GM19467 (cell line): ENCODE data around the gene MAB21L4.

ENCODE experiments used
- ATAC-seq: cut with Tn5 transposase; IDR thresholded peaks from one replicate; pipeline ENCODE4 v1.9.1; 2021; ENCODE audit warnings: mild to moderate bottlenecking, moderate library complexity; ENCODE audit not compliant: unreplicated experiment

Gene MAB21L4

DNA sequence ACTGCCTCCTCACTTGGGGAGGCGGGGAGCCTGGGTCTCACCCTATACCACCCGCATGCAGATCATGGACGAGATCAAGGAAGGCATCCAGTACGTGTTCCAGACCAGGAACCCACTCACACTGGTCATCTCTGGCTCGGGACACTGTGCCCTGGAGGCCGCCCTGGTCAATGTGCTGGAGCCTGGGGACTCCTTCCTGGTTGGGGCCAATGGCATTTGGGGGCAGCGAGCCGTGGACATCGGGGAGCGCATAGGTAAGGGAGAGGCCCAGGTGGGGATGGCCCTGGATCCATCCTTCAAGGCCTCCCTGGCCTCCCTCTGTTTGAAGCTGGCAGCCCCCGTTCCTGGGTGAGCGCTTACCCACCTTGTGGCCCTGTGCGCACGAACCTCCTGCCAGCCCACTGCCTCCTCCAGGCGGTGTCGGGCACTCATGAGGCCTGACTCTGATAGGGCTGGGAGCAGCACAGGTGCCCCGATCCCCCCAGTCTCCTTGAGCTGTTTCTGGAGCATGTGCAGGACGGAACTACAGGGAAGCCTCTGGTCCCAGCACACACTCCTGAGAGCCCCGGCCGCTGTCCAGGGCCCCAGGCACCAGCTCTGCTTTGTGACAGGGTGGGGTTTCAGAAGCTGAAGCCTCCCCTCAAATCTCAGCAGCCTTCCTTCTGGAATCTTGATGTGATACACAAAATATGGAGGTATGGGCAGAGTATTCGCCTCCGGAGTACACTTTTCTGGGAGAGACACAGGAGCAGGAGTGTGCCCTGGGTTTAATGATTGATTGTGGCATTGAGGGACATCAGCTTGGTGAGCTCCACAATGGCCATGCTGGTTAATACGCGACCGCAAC is 26.6 kb downstream of the MAB21L4 start:
- no peak for ATAC-seq

DNA sequence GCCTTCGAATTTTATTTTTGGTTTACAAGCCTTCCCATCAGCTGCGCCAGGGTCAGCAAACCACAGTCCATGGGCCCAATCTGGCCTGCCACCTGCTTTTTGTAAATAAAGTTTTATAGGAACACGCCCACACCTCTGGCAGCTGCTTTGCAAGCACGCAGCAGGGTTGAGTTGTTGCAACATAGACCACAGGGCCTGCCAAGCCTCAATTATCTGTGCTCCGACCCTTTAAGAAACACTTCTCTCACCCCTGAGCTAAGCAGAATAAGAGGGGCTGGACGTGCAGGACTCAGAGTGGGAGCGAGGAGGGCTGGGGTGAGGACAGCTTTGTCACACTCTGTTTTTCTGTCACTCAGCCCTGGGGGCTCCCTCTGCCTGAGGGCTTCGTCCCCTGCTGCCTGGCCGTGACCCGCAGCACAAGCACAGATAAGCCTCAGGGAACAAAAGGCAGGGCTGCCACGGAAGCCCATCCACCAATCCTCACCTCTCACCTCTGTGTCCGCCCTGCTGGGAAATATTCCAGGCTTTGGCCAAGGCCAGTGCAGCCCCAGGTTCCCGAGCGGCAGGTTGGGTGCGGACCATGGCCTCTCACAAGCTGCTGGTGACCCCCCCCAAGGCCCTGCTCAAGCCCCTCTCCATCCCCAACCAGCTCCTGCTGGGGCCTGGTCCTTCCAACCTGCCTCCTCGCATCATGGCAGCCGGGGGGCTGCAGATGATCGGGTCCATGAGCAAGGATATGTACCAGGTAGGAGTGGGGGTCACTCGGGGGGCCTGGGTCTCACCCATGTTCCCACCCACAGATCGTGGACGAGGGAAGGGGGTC is 27.5 kb downstream of the MAB21L4 start, which contains the start of gene AGXT:
AGXT (plus strand) TSS at position 539 of the 823 bp plus-strand sequence; CDS start at position 581, 42 bp downstream.
- ATAC-seq: no peak

DNA sequence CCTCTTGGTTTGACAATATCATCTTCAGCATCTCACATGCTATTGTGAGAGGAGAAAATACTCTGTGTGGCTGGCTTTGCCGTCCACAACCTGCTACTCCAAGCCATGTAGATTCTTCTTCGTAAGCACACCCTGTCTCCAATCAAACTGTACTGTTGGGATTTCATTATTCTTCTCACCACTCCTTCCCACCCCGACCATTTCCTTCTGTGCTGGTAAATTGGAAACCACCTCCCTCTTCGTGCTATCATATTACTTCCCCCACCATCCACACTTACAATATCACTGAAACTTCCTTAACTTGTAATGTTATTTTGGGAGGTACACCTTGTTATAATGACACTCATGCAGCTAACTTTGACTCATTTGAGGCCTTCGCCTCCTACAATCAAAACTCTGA is 30.6 kb downstream of the MAB21L4 start:
- no peak for ATAC-seq

DNA sequence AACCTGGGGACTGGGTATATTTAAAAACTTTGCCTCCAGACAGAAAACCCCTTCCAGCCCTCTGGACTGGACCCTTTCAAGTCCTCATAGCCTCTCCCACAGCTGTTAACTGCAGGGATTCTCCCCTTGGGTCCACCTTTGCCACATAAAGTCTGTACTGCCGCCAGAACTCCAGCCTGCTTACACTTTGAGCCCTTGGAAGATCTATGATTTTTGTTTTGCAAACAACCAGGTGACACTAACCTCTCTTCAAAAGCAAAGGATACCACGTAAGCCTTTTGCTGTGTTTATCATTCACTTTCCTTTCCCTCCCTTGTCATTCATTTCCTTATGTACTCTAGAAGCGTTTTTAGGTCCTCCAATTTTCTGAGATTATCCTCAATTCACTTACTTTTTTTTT is 31.5 kb downstream of the MAB21L4 start:
- no peak for ATAC-seq

DNA sequence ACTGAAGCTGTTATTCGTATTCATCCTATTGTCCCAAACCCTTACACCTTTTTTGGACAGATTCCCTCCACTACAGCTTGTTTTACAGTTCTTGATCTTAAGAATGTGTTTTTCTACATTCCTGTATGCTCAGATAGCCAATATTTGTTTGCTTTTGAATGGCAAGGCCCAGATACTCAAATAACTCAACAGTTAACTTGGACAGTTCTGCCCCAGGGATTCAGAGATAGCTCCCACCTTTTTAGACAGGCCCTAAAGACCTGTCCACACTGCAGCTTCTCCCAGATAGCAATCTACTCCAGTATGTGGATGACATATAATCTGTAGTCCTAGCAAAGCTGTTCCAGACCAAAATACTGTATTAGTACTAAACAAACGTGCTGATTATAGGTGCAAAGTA is 34.4 kb downstream of the MAB21L4 start:
- ATAC-seq: no peak

DNA sequence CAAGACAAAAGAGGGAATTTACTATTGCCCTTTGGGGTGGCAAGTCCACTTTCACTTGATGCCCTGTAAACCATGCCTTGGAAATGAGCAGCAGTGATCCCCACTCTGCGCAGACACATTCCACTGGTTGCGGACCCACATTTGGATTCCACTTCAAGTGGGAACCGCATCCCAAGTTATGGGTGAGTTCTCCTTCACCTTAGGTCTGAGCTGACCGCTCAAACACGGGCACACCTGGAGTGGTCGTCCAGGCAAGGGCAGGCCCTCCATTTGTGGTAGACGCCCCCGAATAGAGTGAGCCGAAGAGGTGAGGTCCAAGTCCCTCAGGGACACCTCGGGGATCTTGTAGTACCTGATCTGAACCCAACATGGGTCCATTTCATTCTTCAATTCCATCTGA is 37.1 kb downstream of the MAB21L4 start:
- ATAC-seq: no peak

DNA sequence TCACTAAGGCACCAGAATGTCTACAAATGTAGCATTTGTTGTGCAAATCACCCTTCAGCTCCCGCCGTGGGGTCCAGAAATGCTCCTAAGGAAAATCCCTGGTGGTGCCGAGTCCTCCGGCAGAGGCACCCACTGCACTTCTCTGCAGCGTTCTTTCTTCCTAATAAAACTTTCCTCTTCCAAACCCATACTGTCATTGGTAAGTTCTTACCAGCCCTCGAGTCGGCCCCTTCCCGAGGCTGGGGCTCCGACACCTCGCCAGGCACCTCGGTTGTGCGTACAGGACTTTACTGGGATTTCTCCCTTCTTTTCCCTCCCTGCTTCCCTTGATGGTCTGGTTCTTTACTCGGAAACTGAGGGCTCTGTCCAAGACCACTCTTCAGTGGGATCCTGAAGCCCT is 37.6 kb downstream of the MAB21L4 start:
- ATAC-seq: no peak

DNA sequence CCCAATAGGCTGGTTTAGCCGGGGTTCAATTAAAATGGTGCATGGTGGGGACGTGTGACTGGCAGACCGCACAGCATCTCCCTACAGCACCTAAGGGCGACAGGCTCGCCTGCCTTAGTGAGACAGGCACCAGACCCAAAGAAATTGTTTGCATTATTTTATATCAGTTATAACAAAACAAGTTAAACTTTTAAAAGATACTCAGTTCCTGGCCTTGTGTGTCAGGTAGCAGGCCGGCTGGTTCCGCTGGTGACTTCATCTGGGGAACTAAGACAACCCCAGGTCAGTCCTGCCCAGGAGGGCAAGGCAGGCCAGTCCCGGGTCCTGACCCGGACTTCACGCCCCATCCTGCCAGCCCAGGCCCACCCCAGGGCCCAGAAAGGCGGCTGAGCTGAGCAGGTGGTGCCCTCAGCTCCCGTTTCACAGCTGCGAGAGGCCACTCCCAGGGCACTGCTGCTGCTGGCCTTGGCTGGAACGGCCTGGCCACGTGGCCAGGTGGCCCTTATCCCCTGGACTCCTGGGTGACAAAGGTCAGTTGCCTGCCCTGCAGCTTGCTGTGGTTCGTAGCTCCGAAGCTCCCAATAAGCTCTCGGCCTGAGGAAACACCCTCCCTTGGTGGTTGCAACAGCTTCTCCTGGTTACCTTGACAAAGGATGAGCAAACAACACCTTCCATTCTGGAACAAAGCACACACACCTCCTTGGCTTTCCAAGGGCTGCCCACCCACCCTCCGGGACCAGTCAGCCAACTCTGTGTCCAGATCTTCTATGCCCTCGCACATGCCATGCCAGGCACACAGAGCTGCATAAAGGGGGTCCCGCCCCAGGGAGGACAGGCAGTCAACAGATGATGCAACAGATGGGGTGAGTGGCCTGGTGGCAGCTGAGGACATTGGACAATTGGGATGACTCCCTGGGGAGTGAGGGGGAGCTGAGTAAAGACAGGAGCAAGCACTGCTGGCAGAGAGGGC is 38.6 kb downstream of the MAB21L4 start:
- ATAC-seq: no peak

DNA sequence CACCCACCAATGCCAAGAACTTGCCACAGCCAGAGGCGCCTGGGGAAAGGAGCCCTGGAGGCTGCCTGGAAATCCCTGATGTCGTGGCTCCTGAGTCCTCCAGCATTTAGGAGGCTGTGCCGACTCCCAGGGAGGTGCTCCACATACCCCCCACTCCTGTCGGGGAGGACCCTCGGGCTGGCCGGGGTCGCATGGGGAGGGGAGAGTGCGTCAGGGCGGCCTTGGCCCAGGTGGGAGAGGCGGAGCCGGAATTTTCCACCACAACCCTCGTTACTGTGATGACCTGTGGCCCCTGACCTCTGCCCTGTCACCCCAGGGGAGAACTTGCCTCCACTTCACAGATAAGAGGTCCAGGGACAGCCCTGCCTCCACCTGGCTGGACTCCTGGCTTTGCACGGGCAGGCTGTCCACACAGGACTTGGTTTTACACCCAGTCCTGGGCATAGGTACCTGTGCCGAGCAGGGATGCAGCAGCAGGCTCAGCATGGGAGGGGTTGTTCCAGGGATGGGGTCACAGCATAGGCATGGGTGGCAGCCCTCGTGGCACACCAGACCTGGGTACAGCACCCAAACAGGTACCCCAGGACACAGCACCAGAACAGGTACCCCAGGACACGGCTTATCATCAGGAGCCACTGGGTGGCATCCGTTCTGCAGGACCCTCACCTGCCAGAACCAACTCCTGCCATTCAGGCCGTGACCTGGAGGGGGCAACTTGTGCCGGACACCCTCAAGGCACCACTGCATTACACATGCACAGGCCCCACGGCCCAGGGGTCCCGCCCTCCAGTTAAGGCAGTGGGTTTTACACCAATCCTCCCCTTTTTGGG is 39.6 kb downstream of the MAB21L4 start:
- no peak for ATAC-seq

DNA sequence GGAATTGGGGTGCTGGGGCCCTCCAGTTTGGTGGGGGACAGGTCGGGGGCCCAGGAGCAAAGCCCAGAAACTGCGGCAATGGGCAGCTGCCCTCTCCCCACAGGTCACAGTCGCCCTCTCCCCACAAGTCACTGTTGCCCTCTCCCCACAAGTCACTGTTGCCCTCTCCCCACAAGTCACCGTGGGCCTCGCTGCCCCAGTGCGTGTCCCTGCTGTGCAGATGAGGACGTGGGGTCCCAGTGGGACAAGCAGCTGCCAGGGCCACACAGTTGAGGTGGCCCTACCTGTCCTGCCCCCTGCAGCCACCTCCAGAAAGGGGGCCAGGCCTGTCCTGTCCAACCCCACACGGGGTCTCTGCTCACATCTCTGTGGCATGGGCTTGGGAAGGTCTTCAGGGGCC is 40.3 kb downstream of the MAB21L4 start:
- ATAC-seq: no peak

DNA sequence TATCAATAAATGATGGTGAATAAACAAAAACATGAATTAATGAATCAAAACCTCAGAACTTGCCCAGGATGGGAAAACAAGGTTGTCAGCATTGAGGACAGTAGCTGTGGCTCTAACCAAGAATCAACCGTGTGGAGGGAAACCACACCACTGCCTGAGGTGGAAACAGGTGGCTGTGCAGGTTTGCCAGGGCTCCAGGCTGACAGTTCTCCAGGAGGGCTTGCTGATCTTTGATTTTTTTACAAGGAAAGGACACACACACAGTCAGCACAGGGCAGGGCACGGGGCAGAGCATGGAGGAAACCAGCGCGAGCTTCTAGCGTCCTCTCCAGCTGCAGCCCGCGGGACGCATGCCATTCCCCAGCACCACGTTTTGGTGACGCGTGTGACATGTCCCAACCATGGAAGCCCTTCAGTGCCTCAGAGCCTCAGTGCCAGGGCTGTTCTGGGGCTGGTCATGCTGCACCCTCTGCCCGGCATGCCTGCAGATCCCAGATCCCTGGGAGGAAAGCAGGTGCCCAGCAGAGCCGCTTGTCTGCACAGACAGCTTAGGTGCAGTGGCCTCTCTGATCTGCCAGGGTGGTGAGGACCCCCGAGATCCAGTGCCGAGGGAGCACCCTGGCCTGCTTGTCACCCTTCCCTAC is 43.2 kb downstream of the MAB21L4 start:
- ATAC-seq: no peak

DNA sequence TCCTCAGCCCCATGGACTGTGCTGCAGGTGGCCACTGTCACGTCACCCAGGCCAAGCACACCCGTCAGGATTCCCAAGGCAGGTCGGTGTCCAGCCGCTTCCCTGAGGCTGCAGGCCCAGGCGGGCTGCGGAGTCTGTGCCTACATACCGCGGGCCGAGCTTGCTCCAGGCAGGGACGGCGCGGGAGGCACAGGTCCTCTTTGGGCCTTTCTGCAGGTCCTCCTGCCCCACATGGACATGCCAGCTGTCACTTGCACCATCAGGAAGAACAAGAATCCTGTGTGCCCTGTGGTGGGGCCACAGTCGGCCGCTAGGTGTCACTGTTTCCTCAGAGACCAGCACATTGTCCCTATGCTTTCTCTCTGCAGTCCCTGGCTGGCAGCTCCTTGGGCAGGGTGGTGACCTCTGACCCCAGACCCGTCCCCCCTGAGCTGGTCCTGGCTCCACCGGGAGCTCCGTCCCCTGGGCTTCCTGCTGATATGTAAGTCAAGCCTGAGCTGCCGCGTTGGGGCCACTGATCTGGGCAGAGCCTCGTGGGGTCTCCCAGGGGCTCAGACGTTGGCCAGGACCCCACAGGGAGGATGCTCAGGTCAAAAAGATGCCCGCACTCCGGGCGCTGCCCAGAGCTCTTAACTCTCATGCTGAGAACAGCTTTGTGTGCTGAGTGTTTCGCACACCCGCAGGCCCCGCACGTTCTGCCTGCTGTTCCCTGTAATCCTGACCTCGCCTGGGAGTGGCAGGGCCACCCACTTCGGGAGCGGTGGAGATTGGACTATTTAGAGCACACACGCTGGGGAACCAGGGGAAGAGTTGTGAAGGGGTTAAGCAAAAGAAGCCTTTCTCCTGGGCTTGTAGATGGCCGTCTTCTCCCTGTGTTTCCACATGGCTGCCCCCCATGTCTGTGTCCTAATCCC is 44.6 kb downstream of the MAB21L4 start:
- ATAC-seq: no peak

DNA sequence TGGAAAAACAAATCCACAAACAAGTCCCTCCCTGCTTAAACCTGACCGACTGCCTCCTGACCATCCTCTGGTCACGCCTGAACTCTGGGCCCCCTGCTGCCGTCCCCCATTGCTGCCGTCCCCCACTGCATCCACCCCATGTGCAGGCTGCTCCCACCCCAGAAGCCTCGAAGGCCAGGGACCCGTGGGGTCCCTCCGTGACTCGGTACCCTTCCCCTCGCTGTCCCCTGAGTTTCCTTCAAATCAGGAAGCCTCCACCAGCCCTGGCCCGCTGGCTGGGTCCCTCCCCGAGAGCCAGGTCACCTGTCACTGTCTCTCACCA is 45.2 kb downstream of the MAB21L4 start:
- ATAC-seq: no peak

DNA sequence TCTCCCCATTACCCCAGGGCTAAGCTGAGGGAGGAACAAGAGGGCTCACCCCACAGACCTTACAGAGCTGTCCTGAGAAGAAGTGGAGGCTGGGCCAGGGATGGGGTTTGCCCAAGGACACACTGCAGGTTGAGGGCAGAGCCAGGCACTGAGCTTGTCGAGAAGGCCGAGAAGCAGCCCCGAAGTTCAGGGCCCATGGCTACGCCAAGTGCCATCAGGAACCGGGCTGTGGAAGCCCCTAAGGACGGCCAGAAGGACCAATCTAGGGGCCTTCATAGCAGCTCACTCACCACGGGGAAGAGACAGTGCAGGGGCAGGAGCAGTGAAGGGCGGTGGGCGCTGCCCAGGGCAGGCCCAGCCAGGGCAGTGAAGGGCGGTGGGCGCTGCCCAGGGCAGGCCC is 45.9 kb downstream of the MAB21L4 start:
- no peak for ATAC-seq

DNA sequence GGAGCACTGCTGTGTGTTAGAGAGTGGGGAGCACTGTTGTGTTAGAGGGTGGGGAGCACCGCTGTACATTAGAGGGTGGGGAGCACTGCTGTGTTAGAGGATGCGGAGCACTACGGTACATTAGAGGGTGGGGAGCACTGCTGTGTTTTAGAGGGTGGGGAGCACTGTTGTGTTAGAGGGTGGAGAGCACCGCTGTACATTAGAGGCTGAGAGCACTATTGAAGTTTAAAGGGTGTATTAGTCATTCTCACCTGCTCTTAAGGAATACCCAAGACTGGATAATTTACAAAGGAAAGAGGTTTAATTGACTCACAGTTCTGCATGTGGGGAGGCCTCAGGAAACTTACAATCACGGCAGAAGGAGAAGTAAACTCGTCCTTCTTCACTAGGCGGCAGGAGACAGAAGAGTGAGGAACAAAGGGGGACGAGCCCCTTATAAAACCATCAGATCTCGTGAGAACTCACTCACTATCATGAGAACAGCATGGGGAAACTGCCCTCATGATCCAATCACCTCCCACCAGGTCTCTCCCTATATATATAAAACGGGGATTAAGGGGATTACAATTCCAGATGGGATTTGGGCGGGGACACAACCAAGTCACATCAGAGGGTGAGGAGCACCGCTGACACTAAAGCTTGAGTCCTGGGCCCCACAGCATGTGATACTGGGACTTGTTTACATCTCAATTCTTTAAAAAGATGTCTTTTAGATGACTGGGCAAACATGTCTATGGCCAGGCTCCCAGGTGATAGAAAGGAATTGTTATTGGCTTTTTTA is 46.9 kb downstream of the MAB21L4 start:
- ATAC-seq: no peak

DNA sequence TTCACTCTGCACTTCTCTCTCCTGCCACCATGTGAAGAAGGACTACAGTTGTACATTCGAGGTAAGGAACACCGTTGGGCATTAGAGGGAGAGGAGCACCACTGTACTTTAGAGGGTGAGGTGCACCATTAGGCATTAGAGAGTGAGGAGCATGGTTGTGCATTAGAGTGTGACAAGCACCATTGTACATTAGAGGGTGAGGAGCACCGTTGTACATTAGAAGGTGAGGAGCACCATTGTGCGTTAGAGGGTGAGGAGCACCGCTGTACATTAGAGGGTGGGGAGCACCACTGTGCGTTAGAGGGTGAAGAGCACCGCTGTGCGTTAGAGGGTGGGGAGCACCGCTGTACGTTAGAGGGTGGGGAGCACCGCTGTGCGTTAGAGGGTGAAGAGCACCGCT is 48.1 kb downstream of the MAB21L4 start:
- ATAC-seq: no peak

DNA sequence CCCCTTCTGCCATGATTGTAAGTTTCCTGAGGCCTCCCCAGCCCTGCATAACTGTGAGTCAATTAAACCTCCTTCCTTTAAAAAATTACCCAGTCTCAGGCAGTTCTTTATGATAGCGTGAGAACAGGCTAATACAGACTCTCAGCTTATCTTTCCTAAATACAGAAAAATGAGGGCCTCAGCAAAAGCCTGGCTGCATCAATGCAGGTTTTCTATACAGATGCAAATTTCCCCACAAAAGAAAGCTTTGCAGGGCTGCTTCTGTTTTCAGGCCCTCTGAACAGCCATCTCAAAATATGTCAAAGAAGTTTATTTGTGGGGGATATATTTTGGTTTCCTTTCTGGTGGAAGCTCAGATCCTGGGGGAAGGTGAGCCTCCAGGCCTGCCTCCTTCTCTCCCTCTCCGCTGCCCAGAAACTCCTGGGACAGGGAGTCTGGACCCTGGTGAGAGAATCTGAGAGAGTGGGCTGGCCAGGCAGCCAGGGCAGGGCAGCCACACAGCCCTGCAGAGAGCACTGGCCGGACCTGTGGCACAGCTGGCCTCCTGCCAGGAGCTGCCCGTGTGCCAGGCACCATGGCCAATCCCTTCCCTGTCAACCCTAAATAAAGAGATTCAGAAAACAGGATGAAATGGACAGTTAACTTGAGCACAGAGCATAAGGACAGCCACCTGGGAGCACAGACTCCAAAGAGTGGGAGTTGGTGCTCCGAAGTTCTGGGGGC is 48.9 kb downstream of the MAB21L4 start:
- ATAC-seq: no peak
